Urinary bladder (tissue), 4 donors: ENCODE results near the gene ARPIN. TPM values are rescaled to one million over a fixed set of nuclear protein-coding genes. Genes with fewer than 3 reads are reported as not detected.
"Not testable (repeated sequence)": the region's sequence is repeated elsewhere in the genome, so short reads cannot be mapped to it uniquely, and the experiment has no call there.

ENCODE experiments used
- DNase-seq: peaks from one replicate; pipeline ENCODE4 v3.0.0-alpha.2; 2015; ENCODE audit errors: extremely low spot score
- H3K27ac ChIP-seq: one replicate; pipeline ENCODE4 v1.5.1; 2013; ENCODE audit warnings: low read depth, mild to moderate bottlenecking, moderate library complexity
- H3K36me3 ChIP-seq: one replicate; pipeline ENCODE4 v1.6.1; 2013; ENCODE audit warnings: mild to moderate bottlenecking, moderate library complexity; ENCODE audit not compliant: insufficient read depth
- H3K4me1 ChIP-seq: one replicate; pipeline ENCODE4 v1.6.1; 2013; ENCODE audit warnings: mild to moderate bottlenecking, moderate library complexity; ENCODE audit not compliant: insufficient read depth
- H3K4me3 ChIP-seq: one replicate; pipeline ENCODE4 v1.5.1; 2013; ENCODE audit warnings: low read depth, low read length
- WGBS: extraction: QIAGEN DNeasy Blood & Tissue Kit; methylation state at CpG from one replicate; pipeline ENCODE4 v1.1.7; 2013; 5-methylcytosine and 5-hydroxymethylcytosine counted together
- polyA plus RNA-seq: library from polyadenylated mRNA; stranded (reverse); fragments of 200-250 nt; gene quantifications from one replicate; pipeline ENCODE4 v1.2.3, GENCODE V29; 2013
- total RNA-seq: library from RNA; depleted of rRNA; stranded (reverse); fragments of >200 nt; gene quantifications from one replicate; pipeline ENCODE4 v1.2.3, GENCODE V29; 2014
- donor health status: healthy with polysubstance abuse.
- donor health status: healthy.

Gene ARPIN
- total RNA-seq = 18.9 TPM
- polyA plus RNA-seq = 17.5 TPM

- Histone ChIP-seq H3K27ac (peak within 1 kb of the TSS; percentile 48), H3K36me3 (no peaks in the 10 kb centered on the region), H3K4me3 (peak within 1 kb of the TSS; percentile 92), H3K4me1 (no peaks in the 10 kb centered on the region)
- WGBS = 6% methylated on average over 57 of the region's 57 CpGs
- DNase-seq = no peak
These were observed at the start of gene ARPIN for GRCh38 chr15:89912674-89913396. Gene ARPIN (minus strand): TSS chr15:89912952. CDS start chr15:89912835, 117 bp downstream.

GRCh38 chr15:89958107-89958805 lies 45.5 kb upstream of the ARPIN start:
- no peaks in the 10 kb centered on the region for H3K36me3 ChIP-seq
- H3K27ac ChIP-seq = no peak overlapping the region
- H3K4me3 ChIP-seq = no peak overlapping the region
- no peaks in the 10 kb centered on the region for H3K4me1 ChIP-seq
- DNase-seq = no peak
- WGBS = 84% methylated on average over 18 of the region's 18 CpGs

GRCh38 chr15:89955449-89955998 lies 42.8 kb upstream of the ARPIN start:
- H3K4me3 ChIP-seq, H3K36me3 ChIP-seq, H3K4me1 ChIP-seq, H3K27ac ChIP-seq, DNase-seq: not testable (repeated sequence)
- 94% methylated on average over 13 of the region's 13 CpGs for WGBS

GRCh38 chr15:89954541-89954940 lies 41.8 kb upstream of the ARPIN start:
- 55% methylated on average over 3 of the region's 3 CpGs for WGBS
- H3K36me3 ChIP-seq = no peaks in the 10 kb centered on the region
- no peak overlapping the region for H3K4me3 ChIP-seq
- H3K27ac ChIP-seq = no peak overlapping the region
- no peak for DNase-seq
- H3K4me1 ChIP-seq = no peaks in the 10 kb centered on the region

DNA sequence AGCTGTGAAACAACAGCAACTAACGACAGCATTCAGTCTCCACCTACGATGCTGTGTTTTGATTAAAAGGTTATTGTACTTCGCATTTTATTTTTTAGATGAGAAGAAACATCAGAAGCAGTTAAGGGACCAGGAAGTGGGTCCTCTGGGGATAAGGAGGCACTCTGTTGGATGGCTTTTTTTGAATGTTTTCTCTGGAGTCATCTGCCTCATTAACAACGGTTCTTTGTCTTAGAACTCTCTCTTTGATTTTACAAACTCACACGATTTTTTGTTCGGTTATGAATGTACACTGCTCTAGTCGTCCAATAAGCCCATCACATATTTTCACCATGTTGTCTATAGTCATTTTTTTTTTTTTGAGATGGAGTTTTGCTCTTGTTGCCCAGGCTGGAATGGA lies 36.0 kb upstream of the ARPIN start:
- Histone ChIP-seq H3K4me1 (no peaks in the 10 kb centered on the region), H3K4me3 (no peak overlapping the region), H3K36me3 (no peaks in the 10 kb centered on the region), H3K27ac (no peak overlapping the region)
- 78% methylated on average over 7 of the region's 7 CpGs for WGBS
- no peak for DNase-seq

DNA sequence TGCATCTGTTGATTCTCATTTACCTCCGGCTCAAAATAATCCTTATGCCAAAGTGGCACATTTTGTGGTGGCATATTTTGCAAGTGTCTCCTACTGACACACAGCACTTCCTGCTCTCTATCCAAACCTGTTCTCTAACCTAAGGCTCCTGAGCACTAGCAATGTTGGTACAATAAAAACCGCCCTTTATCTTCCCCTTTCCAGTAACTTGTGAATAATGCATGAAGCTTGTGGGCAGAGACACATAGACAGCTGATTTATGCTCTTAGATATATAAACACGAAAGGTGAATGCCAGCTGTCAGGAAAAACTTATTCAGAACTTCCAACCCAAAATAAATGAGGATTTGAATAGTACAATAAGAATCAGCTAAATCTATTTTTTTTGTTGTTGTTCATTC lies 34.6 kb upstream of the ARPIN start:
- no peaks in the 10 kb centered on the region for H3K36me3 ChIP-seq
- no peaks in the 10 kb centered on the region for H3K4me1 ChIP-seq
- DNase-seq = no peak
- WGBS = 81% methylated on average over 3 of the region's 3 CpGs
- H3K4me3 ChIP-seq = no peak overlapping the region
- H3K27ac ChIP-seq = no peak overlapping the region

GRCh38 chr15:89946681-89947299 lies 34.0 kb upstream of the ARPIN start:
- Histone ChIP-seq H3K4me1 (no peaks in the 10 kb centered on the region), H3K4me3 (no peak overlapping the region), H3K27ac (no peak overlapping the region), H3K36me3 (no peaks in the 10 kb centered on the region)
- DNase-seq = no peak
- 80% methylated on average over 6 of the region's 6 CpGs for WGBS

- not testable (repeated sequence) for H3K36me3 ChIP-seq, H3K27ac ChIP-seq, H3K4me3 ChIP-seq, H3K4me1 ChIP-seq, DNase-seq
- WGBS = 90% methylated on average over 6 of the region's 6 CpGs
These were observed 31.0 kb upstream of the ARPIN start for GRCh38 chr15:89943721-89944120.

DNA sequence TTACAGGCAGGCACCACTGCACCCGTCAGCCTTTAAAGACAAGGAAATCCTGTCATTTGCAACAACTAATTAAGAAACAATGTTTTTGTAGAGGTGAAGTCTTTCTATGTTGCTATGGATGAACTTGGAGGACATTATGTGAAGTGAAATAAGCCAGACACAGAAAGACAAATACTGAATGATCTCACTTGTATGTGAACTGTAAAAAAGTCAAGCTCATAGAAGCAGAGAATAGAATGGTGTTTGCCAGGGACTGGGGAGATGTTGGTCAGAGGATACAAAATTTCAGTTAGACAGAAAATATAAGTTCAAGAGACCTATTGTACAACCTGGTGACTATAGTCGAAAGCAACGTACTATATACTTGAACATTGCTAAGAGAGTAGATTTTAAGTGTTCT lies 27.2 kb upstream of the ARPIN start:
- Histone ChIP-seq H3K36me3 (no peaks in the 10 kb centered on the region), H3K4me3 (no peak overlapping the region), H3K27ac (no peak overlapping the region), H3K4me1 (no peaks in the 10 kb centered on the region)
- 70% methylated on average over 3 of the region's 3 CpGs for WGBS
- no peak for DNase-seq

- not testable (repeated sequence) for H3K36me3 ChIP-seq, H3K27ac ChIP-seq, H3K4me3 ChIP-seq, DNase-seq, H3K4me1 ChIP-seq
- WGBS = 73% methylated on average over 2 of the region's 2 CpGs
These were observed 26.6 kb upstream of the ARPIN start for GRCh38 chr15:89939377-89939776.

DNA sequence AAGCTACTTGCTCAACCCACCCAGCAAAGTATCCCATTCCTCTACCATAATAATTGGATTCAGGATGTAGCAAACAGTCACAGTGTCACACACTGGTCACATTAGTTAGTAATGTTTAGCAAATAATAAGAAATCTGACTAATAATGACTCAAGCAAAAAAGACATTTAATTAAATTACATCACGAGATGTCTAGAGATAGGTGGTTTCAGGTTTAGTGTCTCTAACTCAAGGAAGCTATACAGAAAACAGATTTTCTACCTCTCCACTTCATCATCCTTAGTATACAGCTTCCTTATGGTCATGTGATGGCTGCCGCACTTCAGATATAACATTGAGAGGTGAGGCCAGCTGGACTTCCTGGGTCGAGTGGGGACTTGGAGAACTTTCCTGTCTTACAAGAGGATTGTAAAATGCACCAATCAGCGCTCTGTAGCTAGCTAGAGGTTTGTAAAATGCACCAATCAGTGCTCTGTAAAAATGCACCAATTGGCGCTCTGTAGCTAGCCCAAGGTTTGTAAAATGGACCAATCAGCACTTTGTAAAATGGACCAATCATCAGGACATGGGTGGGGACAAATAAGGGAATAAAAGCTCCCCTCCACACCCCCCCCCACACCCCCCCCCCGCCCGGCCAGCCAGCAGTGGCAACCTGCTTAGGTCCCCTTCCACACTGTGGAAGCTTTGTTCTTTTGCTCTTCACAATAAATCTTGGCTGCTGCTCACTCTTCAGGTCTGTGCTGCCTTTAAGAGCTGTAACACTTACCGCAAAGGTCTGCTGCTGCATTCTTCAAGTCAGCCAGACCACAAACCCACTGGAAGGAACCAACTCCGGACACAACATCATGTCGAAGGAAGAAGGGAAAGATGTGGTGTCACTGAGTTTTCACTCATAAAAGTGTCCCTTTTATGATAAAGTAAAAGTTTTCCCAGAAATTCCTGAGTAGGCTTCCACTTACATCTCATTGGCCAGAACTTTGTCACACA lies 24.9 kb upstream of the ARPIN start:
- no peaks in the 10 kb centered on the region for H3K4me1 ChIP-seq

GRCh38 chr15:89936786-89937265 lies 24.1 kb upstream of the ARPIN start:
- no peak for DNase-seq
- WGBS = 88% methylated on average over 14 of the region's 14 CpGs

More for the DNA sequence above, 24.9 kb upstream of the ARPIN start:
- Histone ChIP-seq H3K36me3 (no peaks in the 10 kb centered on the region), H3K27ac (no peak overlapping the region), H3K4me3 (no peak overlapping the region)
- 75% methylated on average over 10 of the region's 10 CpGs for WGBS
- no peak for DNase-seq

More at GRCh38 chr15:89936786-89937265, 24.1 kb upstream of the ARPIN start:
- H3K36me3 ChIP-seq = no peaks in the 10 kb centered on the region
- no peaks in the 10 kb centered on the region for H3K4me1 ChIP-seq
- no peak overlapping the region for H3K4me3 ChIP-seq
- H3K27ac ChIP-seq = no peak overlapping the region
